Liver (tissue), 3 donors: ENCODE results near the gene PDYN.

Source experiments
- RAD21 ChIP-seq, 2 donors: IDR thresholded peaks; 2 replicates each; pipeline ENCODE4 v1.6.1; 2016; ENCODE audit warnings: antibody characterized with exemption in 2 of 2, mild to moderate bottlenecking in 2 of 2
- TF ChIP-seq, protein P1 (sequence below): fragments of 150-350 bp; IDR thresholded peaks from 2 replicates; pipeline ENCODE4 v1.5.1; 2017; ENCODE audit warnings: improper control_type of control experiment, low read depth, low read length; ENCODE audit not compliant: missing input control
- donor health status: healthy.
- donor health status: healthy.

DNA sequence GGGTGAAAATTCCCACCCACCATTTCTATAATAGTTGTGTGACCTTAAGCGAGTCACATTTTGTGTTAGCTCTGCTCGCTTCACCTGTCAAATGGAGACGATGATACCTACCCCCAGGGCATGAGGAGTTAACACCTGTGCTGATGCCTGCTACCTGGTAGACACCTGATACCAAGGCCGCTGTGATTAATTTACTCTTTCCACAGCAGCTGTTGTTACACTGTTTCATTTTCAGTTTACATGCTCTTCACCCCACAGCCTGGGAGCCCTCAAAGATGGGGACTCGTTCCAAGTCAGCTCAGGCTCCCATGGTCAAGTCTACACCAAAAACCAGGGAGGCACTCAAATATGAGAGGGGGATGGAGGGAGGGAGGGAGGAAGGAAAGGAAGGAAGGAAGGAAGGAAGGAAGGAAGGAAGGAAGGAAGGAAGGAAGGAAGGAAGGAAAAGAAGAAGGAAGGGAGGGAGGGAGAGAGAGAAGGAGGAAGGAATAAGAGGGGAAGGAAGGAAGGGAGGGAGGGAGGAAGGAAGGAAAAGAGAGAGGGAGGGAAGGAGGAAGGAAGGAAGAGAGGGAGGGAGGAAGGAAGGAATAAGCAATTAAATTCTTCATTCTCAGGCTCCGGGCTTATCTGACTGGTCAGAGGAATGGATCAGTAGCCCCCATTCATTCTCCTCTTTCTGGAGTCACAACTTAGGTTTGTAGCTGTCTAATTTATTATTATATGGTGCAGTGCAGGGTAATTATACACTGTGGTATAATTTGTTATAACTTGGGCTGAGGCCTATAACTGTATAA lies 40.9 kb downstream of the PDYN start:
- TF ChIP-seq, protein P1, sequence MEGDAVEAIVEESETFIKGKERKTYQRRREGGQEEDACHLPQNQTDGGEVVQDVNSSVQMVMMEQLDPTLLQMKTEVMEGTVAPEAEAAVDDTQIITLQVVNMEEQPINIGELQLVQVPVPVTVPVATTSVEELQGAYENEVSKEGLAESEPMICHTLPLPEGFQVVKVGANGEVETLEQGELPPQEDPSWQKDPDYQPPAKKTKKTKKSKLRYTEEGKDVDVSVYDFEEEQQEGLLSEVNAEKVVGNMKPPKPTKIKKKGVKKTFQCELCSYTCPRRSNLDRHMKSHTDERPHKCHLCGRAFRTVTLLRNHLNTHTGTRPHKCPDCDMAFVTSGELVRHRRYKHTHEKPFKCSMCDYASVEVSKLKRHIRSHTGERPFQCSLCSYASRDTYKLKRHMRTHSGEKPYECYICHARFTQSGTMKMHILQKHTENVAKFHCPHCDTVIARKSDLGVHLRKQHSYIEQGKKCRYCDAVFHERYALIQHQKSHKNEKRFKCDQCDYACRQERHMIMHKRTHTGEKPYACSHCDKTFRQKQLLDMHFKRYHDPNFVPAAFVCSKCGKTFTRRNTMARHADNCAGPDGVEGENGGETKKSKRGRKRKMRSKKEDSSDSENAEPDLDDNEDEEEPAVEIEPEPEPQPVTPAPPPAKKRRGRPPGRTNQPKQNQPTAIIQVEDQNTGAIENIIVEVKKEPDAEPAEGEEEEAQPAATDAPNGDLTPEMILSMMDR, result no peak
- TF ChIP-seq RAD21 (IDR thresholded peaks at IDR 0.05), result no peak
